ENCODE measurements around the gene TNFSF13. TPM values are rescaled to one million over a fixed set of nuclear protein-coding genes. Genes with fewer than 3 reads are reported as not detected.

The TNFSF13 gene
- total RNA-seq, 1 donor from 2014 or later: 101 TPM

DNA sequence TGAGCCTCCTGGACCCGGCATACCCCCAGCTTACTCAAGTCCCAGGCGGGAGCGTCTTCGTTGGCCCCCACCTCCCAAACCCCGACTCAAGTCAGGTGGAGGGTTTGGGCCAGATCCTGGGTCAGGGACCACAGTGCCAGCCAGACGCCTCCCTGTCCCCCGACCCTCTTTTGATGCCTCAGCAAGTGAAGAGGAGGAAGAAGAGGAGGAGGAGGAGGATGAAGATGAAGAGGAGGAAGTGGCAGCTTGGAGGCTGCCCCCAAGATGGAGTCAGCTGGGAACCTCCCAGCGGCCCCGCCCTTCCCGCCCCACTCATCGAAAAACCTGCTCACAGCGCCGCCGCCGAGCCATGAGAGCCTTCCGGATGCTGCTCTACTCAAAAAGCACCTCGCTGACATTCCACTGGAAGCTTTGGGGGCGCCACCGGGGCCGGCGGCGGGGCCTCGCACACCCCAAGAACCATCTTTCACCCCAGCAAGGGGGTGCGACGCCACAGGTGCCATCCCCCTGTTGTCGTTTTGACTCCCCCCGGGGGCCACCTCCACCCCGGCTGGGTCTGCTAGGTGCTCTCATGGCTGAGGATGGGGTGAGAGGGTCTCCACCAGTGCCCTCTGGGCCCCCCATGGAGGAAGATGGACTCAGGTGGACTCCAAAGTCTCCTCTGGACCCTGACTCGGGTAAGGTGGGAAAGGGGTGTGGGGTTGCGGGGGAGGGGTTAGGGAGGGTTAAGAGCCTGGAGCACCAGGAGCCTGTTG lies 4.7 kb downstream of the TNFSF13 start:
- peaks cover 46% of the 10 kb centered on the region for H3K36me3 ChIP-seq
- ATAC-seq (no peak), DNase-seq (no peak)
- intact Hi-C loops (cut with DNase I): no loop called here
- H3K27ac ChIP-seq: no peak overlapping the region
- no peaks in the 10 kb centered on the region for H3K27me3 ChIP-seq
- TF ChIP-seq CTCF (IDR thresholded peaks at IDR 0.05): no peak
- H3K4me1 ChIP-seq: peaks cover 41% of the 10 kb centered on the region
- H3K9me3 ChIP-seq: no peaks in the 10 kb centered on the region
- H3K4me3 ChIP-seq: peak overlapping the region; percentile 91

GRCh38 chr17:7569571-7569970 lies 11.0 kb downstream of the TNFSF13 start:
- intact Hi-C loops (cut with DNase I): no loop called here
- Histone ChIP-seq H3K27me3 (no peaks in the 10 kb centered on the region), H3K36me3 (peaks cover 68% of the 10 kb centered on the region), H3K9me3 (no peaks in the 10 kb centered on the region), H3K27ac (no peak overlapping the region), H3K4me3 (no peak overlapping the region), H3K4me1 (peaks cover 7% of the 10 kb centered on the region)
- DNase-seq (no peak), ATAC-seq (no peak)
- no peak for TF ChIP-seq CTCF (IDR thresholded peaks at IDR 0.05)

DNA sequence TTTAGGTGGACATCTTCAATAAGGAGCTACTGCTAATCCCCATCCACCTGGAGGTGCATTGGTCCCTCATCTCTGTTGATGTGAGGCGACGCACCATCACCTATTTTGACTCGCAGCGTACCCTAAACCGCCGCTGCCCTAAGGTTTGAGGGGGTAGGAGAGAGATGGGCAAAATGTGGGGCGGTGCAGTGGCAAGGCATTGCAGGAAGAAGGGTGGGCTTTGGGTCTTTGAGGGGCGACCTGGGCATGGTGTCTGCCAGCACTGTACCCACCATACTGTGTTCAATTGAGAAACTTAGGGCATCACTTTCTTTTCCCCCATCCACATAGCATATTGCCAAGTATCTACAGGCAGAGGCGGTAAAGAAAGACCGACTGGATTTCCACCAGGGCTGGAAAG lies 11.8 kb downstream of the TNFSF13 start:
- intact Hi-C loops (cut with DNase I): no loop called here
- Histone ChIP-seq H3K9me3 (no peaks in the 10 kb centered on the region), H3K27me3 (no peaks in the 10 kb centered on the region), H3K36me3 (peaks cover 68% of the 10 kb centered on the region), H3K4me1 (peaks cover 15% of the 10 kb centered on the region), H3K27ac (no peak overlapping the region), H3K4me3 (no peak overlapping the region)
- ATAC-seq: no peak
- no peak for DNase-seq
- no peak for TF ChIP-seq CTCF (IDR thresholded peaks at IDR 0.05)

- TF ChIP-seq CTCF (IDR thresholded peaks at IDR 0.05): no peak
- H3K27me3 ChIP-seq: no peaks in the 10 kb centered on the region
- DNase-seq (no peak), ATAC-seq (no peak)
- no peaks in the 10 kb centered on the region for H3K9me3 ChIP-seq
- H3K4me3 ChIP-seq: peak overlapping the region; percentile 99
- peaks cover 31% of the 10 kb centered on the region for H3K4me1 ChIP-seq
- peaks cover 68% of the 10 kb centered on the region for H3K36me3 ChIP-seq
- intact Hi-C loops (cut with DNase I): no loop called here
- H3K27ac ChIP-seq: peak overlapping the region; percentile 83
Measured at GRCh38 chr17:7572338-7572587, 13.7 kb downstream of the TNFSF13 start.

- ATAC-seq: peak; percentile 94
- Histone ChIP-seq H3K4me1 (peaks cover 35% of the 10 kb centered on the region), H3K36me3 (peaks cover 68% of the 10 kb centered on the region), H3K27ac (peak overlapping the region; percentile 99), H3K27me3 (no peaks in the 10 kb centered on the region), H3K9me3 (no peaks in the 10 kb centered on the region), H3K4me3 (peak overlapping the region; percentile 99)
- intact Hi-C loops (cut with DNase I): no loop called here
- TF ChIP-seq CTCF (IDR thresholded peaks at IDR 0.05): no peak
- DNase-seq: peak; percentile 99
Measured at GRCh38 chr17:7572588-7573323, 14.2 kb downstream of the TNFSF13 start.
